NCI-H2081 (cell line): ENCODE results near the gene PIK3CG.
"Not testable (repeated sequence)": the region's sequence is repeated elsewhere in the genome, so short reads cannot be mapped to it uniquely, and the experiment has no call there.

ENCODE experiments used
- DNase-seq, 2 experiments: peaks; one replicate each; lab custom pipeline; 2025; lab: John Stamatoyannopoulos, UW

Gene PIK3CG

DNA sequence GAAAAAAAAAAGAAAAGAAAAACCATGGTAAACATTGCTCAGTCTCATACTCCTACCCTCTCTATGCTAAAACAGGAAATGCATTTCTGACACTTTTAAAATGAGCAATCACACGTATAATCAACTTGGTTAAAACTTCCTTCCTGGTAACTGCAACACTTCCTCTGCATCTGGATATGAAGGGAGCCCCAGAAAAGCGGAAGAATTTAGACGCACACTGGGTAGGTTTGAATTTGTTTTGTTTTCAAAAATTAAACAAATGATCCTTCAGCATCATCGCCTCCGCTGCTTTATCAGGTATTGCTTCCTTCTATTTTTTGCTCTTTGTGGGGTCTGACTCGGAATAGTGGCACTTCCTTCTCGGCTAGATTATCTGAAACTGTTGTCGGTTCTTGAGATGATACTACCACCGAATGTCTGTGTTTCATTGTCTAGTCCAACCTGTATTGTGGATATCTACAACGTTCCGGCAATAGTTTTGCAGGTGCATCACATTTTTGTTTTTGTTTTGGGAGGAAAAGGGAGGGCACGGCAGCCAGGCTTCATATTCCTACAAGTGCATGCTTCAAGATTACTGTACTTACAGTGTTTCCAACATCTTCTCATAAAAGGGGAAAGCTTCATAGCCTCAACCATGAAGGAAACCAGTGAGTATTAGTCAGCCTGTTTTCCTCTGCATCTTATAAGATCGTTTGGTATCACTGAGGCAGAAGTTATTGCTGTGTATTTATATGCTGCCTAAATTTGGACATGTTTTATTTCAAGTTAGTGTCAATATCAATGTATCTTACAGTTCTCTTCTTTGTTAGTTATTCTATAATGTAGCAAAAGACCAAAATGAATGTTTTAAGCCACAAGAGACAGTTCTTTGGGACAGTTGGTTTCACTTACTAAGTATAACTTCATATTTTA lies at the start of gene PIK3CG:
TSS of gene PIK3CG (plus strand) at position 153 of the 912 bp plus-strand sequence. CDS start 2,280 bp downstream, outside the sequence.
- no peak for DNase-seq

DNA sequence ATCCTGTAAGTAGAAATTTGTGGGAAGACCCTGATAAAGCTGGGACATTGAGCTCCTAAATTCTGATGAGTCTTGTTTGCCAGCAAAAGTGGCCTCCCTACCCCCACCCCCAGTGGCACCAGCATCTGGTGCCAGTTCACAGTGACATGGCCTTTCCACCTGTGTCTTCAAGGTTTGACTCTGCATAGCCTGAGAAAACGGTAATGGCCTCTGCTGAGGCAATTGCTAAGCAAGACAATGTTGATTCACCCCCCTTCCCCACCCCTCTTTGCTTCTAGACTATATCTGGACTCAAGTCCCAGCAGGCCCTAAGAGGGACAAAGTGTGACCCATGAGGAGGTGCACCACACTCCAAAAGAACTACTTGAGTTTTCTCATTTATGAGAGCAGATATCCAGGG lies 48.0 kb upstream of the PIK3CG start:
- DNase-seq, result no peak

DNA sequence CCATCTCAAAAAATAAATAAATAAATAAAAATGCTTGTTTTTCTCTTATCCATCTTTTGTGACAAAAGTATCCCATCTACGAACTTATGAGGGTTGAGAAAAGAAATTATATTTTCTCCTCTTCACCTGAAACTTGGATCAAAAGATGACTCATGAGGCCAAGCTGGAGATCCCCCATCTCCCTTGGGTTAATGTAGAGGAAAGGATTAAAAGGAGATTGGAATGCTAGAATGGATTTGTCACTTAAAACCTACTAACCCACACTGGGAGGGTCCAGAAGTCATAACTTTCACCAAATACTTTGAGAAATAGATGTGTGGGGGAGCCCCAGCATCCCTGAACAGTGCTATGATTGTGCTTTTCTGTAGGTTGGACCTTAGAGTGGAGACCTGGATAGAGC lies 46.3 kb upstream of the PIK3CG start:
- no peak for DNase-seq

DNA sequence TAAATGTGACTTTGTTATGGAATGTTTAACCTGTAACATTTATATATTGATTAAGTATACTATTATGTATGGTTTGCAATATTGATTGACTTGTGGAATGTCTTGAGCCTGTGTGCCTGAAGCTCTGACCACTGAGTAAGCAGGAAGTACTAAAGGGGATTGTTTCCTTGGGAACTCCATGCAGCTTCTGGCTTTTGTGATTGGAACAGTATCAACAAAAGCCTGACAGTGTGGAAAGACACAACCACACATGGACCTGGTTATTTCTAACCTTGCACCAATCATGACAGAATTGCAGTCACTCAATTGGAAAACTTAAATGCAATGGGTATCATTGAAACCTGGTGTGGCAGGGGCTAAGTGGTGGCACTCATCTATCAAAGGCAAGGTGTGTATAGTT lies 45.5 kb upstream of the PIK3CG start:
- no peak for DNase-seq

DNA sequence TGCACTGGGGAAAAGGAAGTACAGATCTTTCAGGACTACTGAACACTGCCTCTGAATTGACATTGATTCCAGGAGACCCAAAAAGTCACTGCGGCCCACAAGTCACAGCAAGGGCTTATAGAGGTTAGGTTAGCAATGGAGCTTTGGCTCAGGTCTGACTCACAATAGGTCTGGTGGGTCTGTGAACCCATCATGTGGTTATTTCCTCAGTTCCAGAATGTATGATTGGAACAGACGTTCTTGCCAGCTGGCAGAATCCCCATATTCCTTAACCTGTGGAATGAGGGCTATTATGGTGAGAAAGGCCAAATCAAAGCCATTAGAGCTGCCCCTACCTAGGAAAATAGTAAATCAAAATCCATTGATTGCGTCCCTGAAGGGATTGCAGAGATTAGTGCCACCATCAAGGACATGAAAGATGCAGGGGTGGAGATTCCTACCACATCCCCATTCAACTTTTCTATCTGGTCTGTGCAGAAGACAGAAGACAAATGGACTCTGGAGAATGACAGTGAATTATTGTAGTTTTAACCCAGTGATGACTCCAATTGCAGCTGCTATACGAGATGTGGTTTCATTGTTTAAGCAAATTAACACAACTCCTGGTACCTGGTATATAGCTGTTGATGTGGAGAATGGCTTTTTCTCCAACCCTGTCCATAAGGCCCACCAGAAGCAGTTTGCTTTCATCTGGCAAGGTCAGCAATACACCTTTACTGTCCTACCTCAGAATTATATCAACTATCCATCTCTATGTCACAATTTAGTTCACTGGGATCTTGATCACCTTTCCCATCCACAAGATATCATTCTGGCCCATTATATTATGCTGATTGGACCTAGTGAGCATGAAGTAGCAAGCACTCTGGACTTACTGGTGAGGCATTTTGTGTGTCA lies 44.5 kb upstream of the PIK3CG start:
- DNase-seq, result no peak

DNA sequence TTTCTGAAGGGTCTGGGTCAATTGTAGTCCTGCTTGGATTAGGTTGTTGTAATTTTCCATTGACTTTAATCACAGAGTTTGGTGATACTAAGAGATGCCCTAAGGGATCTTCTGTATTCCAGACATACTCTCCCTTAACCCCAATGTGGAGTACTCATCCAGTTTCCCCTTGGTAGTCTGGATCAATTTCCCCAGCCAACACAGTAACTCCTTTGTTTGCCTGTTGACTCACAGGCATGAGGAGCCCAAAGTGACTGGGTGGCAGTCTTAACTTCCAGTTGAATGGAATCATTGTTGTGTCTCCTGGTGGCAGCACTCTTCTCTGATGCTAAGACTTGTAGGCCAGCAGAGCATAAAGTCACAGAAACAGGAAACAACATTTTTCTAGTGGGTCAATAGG lies 41.5 kb upstream of the PIK3CG start:
- no peak for DNase-seq

DNA sequence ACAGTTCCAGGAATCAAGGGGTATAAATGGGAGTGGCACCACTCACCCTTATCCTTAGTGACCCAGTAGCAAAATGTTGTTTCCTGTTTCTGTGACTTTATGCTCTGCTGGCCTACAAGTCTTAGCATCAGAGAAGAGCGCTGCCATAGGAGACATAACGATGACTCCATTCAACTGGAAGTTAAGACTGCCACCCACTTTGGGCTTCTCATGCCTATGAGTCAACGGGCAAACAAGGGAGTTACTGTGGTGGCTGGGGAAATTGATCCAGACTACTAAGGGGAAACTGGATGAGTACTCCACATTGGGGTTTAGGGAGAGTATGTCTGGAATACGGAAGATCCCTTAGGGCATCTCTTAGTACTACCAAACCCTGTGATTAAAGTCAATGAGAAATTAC lies 40.6 kb upstream of the PIK3CG start:
- no peak for DNase-seq

DNA sequence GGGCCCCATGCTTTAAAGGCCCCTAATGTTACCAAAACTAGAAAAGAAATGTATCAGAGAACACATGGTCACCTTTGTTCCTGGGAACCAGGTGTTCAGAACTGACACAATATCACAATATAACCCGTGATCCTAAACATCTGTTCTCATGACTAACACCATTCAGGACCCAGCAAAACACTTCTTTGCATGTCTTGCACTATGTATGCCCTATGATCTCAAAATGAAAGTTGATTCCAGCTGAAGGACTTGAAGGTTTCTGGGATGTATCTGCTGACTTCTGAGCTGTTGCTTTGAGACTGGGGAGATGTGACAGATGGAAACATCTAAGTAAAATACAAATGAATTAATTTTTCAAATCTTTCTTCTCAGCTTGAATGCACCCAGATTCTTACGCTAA lies 37.5 kb upstream of the PIK3CG start:
- no peak for DNase-seq

DNA sequence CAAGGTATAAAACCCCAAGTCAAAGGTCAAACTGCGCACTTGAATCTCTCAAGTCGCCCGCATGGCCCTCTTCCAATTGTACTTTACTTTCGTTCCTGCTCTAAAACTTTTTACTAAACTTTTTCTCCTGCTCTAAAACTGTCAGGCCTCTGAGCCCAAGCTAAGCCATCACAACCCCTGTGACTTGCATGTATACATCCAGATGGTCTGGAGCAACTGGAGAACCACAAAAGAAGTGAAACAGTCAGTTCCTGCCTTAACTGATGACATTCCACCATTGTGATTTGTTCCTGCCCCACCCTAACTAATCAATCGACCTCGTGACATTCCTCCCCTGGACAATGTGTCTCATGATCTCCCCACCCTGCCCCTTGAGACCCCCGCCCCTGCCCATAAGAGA lies 35.6 kb upstream of the PIK3CG start:
- no peak for DNase-seq

DNA sequence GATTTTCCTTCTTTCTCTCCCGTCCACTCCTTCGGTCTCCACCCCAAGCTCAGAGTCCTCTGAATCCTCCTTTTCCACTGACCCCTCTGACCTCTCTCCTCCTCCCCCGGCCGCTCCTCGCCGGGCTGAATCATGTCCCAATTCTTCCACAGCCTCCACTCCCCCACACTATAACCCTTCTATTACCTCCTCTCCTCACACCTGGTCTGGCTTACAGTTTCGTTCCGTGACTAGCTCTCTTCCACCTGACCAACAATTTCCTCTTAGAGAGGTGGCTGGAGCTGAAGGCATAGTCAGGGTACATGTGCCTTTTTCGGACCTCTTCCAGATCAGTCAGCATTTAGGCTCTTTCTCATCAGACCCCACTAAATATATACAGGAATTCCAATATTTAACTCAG lies 34.2 kb upstream of the PIK3CG start:
- DNase-seq, result not testable (repeated sequence)

DNA sequence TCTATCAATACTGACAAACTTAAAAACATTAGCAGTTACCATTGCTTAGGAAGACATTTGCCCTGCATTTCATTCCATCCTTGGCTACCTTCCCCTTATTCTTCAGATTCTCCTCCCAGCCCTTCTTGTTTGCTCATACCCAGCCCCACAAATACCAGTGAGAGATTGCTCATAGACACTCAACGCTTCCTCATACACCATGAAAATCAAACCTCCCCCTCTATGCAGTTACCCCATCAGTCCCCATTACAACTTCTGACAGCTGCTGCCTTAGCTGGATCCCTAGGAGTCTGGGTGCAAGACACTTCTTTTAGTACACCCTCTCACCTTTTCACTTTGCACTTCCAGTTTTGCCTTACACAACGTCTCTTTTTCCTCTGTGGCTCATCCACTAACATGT lies 28.3 kb upstream of the PIK3CG start:
- DNase-seq, result no peak

DNA sequence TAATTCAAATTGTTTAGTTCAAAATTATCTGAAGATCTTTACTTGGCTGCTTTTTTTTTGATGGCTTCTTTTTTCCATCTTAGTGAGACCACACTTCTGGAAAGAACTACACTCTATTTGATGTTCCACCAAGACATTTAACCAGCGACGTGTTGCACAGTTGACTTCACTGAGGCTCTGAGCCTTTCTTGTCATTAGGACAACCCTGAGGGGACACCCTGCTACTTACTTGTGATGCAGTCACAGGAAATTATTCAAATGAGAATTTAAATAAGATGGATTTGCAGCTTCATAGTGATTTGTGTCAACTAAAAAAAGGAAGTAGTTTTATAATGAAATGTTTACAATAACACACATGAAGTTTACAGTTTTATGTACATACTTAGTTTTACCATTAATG lies 25.6 kb upstream of the PIK3CG start:
- DNase-seq, result no peak

DNA sequence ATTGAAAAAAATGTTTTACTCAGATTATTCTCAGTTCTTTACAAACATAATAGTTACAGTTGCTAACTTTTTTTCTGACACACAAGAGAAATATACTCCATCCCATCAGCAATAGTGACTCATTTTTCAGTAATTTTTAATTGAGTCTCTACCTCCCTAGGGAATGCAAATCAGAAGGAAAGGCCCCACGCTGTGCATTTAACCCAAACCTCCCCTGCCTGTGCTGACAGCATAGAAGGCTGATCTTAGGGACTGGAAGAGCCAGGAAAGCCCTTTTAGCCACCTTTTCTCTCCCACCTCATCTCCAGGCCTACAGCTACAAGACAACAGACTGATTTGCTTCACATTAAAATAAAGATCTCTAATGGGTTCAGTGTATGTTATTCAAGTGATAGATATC lies 24.7 kb upstream of the PIK3CG start:
- DNase-seq, result no peak

DNA sequence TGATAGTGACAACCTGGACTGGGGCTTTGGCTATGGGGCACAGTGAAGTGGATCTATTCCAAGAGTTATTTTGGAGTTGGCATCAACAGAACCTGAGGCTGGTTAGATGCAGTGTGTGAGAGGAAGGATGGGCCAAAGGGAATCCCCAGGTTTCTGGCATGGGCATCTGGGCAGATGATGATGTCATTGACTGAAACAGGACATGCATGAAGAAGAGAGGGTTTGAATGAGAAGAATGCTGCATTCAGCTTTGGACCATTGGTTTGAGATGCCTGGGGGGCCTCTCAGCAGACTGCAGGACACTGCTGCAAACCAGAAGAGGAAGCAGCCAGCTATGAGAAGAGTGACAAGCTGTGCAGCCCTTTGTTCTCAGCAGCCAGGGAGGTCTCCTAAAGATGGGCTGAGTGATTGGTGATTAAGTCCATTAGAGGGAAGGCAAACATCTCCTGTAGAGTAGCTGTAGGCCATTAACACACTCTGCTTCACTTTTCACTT lies 23.1 kb upstream of the PIK3CG start:
- peak; percentile 73 to 94 for DNase-seq

DNA sequence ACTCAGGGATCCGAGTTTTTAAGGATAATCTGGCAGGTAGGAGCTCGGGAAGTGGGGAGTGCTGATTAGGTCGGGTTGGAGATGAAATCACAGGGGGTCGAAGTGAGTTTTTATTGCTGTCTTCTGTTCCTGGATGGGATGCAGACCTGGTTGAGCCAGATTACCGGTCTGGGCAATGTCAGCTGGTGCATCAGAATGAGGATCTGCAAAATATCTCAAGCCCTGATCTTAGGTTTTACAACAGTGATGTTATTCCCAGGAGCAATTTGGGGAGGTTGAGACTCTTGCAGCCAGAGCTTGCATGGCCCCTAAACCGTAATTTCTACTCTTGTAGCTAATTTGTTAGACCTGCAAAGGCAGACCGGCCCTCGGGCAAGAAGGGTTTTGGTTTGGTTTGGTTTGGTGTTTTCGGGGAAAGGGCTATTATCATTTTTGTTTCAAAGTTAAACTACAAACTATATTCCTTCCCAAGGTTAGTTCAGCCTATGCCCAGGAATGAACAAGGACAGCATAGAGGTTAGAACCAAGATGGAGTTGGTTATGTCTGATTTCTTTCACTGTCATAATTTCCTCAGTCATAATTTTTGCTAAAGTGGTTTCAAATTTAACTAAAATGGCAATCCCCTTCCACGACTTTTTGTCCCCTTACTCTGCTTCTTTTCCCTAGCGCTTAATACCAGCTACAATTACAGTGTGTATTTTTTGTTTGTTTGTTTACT lies 20.6 kb upstream of the PIK3CG start:
- no peak for DNase-seq

DNA sequence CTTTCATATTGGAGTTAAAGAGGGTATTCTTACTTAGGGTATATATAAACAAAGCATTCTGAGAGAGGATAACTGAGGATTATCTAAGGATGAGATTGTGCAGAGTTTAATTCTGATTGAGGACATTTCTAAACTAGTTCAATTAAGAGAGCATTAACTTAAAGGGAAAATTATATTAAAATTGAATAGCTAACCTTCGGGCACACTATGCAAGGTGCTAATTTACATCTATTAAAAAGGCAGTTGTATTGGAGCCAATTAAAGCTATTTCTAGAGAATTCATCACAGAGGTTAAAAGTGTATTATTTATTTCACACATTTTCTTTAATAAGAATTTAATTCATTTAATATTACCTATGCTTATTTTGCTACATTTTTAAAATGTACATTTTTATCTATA lies 17.0 kb upstream of the PIK3CG start:
- DNase-seq, result no peak

DNA sequence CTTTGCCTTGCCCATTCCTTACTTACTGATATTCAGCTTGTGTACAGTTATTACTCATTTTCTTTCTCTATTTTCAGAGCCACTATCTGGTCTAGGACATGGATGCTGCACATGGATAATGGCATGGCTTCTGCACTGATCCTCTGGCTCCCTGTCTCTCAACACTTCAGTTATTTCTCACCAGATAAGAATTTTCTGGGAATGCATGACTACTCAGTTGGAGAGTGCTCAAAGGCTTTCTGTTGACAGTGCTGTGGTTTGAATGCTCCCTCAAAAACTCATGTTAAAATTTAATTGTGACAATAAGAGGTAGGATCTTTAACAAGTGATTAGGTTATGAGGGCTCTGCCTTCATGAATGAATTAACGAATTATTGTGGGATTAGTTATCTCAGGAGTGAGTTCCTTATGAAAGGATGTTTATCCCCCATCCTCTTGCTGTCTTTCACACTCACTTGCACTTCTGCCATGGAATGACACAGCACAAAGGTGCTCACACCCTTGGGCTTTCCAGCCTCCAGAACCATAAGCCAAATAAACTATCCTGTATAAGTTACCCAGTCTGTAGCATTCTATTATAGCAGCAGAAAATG lies 16.1 kb upstream of the PIK3CG start:
- DNase-seq, result no peak

DNA sequence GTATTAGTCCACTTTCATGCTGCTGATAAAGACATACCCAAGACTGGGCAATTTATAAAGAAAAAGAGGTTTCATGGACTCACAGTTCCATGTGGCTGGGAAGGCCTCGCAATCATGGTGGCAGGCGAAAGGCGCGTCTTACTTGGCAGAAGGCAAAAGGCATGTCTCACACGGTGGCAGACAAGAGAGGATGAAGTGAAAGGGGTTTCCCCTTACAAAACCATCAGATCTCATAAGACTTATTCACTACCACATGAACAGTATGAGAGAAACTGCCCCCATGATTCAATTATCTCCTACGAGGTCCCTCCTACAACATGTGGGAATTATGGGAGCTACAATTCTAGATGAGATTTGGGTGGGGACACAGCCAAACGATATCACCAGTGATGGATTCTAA lies 13.4 kb upstream of the PIK3CG start:
- not testable (repeated sequence) for DNase-seq

DNA sequence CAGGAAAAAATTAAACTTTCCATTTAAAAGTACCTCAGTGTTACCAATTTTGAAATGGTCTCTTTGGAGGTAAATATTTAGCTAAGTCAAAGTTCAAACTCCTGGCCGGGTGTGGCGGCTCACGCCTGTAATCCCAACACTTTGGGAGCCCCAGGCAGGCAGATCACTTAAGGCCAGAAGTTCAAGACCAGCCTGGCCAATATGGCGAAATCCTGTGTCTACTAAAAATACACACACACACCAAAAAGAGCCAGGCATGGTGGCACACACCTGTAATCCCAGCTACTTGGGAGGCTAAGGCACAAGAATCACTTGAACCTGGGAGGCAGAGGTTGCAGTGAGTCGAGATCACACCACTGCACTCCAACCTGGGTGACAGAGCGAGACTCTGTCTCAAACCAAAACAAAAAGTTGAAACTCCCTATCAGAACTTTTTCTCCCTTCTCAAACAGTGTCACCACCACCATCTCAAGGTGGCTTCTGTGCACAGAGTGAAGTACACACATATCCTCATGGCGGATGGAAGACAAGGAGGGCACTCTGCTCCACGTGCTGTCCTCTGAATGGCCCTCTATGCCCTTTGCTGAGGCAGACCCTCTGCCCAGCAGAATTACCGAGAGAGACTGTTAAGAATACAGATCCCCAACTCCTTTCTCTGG lies 11.7 kb upstream of the PIK3CG start:
- no peak for DNase-seq

DNA sequence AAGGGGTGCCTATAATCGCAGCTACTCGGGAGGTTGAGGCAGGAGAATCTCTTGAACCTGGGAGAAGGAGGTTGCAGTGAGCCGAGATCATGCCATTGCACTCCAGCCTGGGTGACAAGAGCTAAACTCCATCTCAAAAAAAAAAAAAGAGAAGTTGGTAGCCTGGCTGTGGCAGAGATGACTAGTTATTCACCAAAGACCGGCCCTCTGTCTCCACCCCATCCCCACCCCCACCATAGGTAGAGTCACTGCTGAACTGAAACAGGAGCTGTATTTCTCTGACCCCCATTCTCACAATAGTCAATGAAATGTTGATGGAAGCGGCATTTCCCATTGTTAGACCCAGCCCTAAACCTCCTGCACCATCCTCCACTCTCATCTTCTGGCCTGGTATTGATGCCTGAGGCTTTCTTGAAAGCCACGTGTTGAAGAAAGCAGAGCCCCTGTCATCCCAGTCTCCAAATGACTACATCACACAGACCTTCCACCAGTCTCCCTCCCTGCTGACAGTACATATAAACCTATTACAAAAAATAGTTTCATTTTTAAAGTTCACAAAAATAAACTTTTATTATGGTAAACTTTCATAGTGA lies 9.4 kb upstream of the PIK3CG start:
- DNase-seq, result no peak
